SK-N-SH (cell line): Measurements from ENCODE around the gene ZNF444. TPM values are rescaled to one million over a fixed set of nuclear protein-coding genes. Genes with fewer than 3 reads are reported as not detected.
"Not testable (repeated sequence)": the region's sequence is repeated elsewhere in the genome, so short reads cannot be mapped to it uniquely, and the experiment has no call there.

ENCODE experiments used
- CTCF ChIA-PET: fragments of 300-600, 350-600 bp; formaldehyde crosslinking; extraction: SDS; loops from one replicate; lab custom pipeline; 2021; lab: Yijun Ruan, JAX
- POLR2A ChIA-PET: fragments of 350-600 bp; sonication (Branson Sonifier 250); formaldehyde crosslinking; extraction: SDS; loops from one replicate; lab custom pipeline; 2020; ENCODE audit warnings: antibody characterized with exemption, inconsistent platforms; lab: Yijun Ruan, JAX
- DNase-seq: peaks from one replicate; pipeline ENCODE4 v3.0.0; 2012
- H2AFZ ChIP-seq: fragments of 200-600 bp; sonication (generic); 2 replicates; pipeline ENCODE4 v1.8.1; 2016; ENCODE audit warnings: antibody characterized with exemption, mild to moderate bottlenecking, low read depth
- H3F3A ChIP-seq: fragments of 200-600 bp; sonication (generic); replicated peaks from 2 replicates; pipeline ENCODE3; 2016; ENCODE audit warnings: antibody characterized with exemption, mild to moderate bottlenecking; ENCODE audit not compliant: insufficient read depth
- H3K27ac ChIP-seq, 2 experiments: fragments of 200-500 bp in 1 of 2; fragments of 200-600 bp in 1 of 2; sonication (Bioruptor generic) in 1 of 2; sonication (generic), shearing (Covaris generic) in 1 of 2; 2 replicates each; pipeline versions ENCODE4 v1.5.1 to v1.6.1; 2014 to 2016; ENCODE audit warnings: low read depth in 2 of 2, inconsistent platforms in 1 of 2, low read length in 1 of 2, mild to moderate bottlenecking in 1 of 2, mixed read lengths in 1 of 2
- H3K27me3 ChIP-seq: fragments of 200-600 bp; sonication (generic), shearing (Covaris generic); 2 replicates; pipeline ENCODE4 v1.6.1; 2016; ENCODE audit warnings: mixed run types; ENCODE audit not compliant: insufficient read depth
- H3K36me3 ChIP-seq, 2 experiments: fragments of 200-500 bp in 1 of 2; fragments of 200-600 bp in 1 of 2; sonication (Bioruptor generic) in 1 of 2; sonication (generic) in 1 of 2; replicated peaks in 1 of 2; 2 replicates each; pipeline versions ENCODE3 to v1.5.1; 2014 to 2016; ENCODE audit warnings: low read length in 1 of 2, mild to moderate bottlenecking in 1 of 2; ENCODE audit not compliant: insufficient read depth in 2 of 2, control insufficient read depth in 1 of 2
- H3K4me1 ChIP-seq, 2 experiments: fragments of 200-500 bp in 1 of 2; fragments of 200-600 bp in 1 of 2; sonication (Bioruptor generic) in 1 of 2; sonication (generic), shearing (Covaris generic) in 1 of 2; 2 replicates each; pipeline versions ENCODE4 v1.5.1 to v1.6.1; 2014 to 2016; ENCODE audit warnings: low read depth in 1 of 2, low read length in 1 of 2, mixed run types in 1 of 2; ENCODE audit not compliant: insufficient read depth in 2 of 2, control insufficient read depth in 1 of 2
- H3K4me2 ChIP-seq: fragments of 200-600 bp; sonication (generic), shearing (Covaris generic); 2 replicates; pipeline ENCODE4 v1.6.1; 2017; ENCODE audit warnings: mixed run types
- H3K4me3 ChIP-seq, 2 experiments: fragments of 200-500 bp in 1 of 2; fragments of 200-600 bp in 1 of 2; sonication (Bioruptor generic) in 1 of 2; sonication (generic), shearing (Covaris generic) in 1 of 2; 2 replicates each; pipeline versions ENCODE4 v1.5.1 to v1.8.1; 2014 to 2016; ENCODE audit warnings: low read depth in 2 of 2, inconsistent platforms in 1 of 2, low read length in 1 of 2, mild to moderate bottlenecking in 1 of 2, mixed read lengths in 1 of 2, moderate library complexity in 1 of 2
- H3K79me2 ChIP-seq: fragments of 200-600 bp; sonication (generic); 2 replicates; pipeline ENCODE4 v1.8.1; 2017; ENCODE audit warnings: mild to moderate bottlenecking; ENCODE audit not compliant: insufficient read depth
- H3K9ac ChIP-seq: fragments of 200-600 bp; sonication (generic); 2 replicates; pipeline ENCODE4 v1.6.1; 2017; ENCODE audit warnings: mixed run types
- H3K9me2 ChIP-seq: fragments of 200-600 bp; sonication (generic); 2 replicates; pipeline ENCODE4 v1.6.1; 2017; ENCODE audit warnings: mixed run types
- H3K9me3 ChIP-seq: fragments of 200-600 bp; sonication (generic); 2 replicates; pipeline ENCODE4 v1.6.1; 2017; ENCODE audit warnings: mixed run types, mild to moderate bottlenecking, moderate library complexity
- H4K20me1 ChIP-seq: fragments of 200-600 bp; sonication (generic); 2 replicates; pipeline ENCODE4 v1.6.1; 2017; ENCODE audit warnings: mild to moderate bottlenecking, mixed run types; ENCODE audit not compliant: insufficient read depth
- CTCF ChIP-seq: fragments of 200-600 bp; sonication (generic); IDR thresholded peaks from 2 replicates; pipeline ENCODE4 v1.6.1; 2017; ENCODE audit warnings: antibody characterized with exemption, mild to moderate bottlenecking, moderate library complexity
- EP300 ChIP-seq, 2 experiments: IDR thresholded peaks; 2 replicates each; pipeline versions ENCODE4 v1.4.0 to v1.6.1; 2012; ENCODE audit warnings: borderline replicate concordance in 1 of 2, low read depth in 1 of 2, low read length in 1 of 2
- FOXM1 ChIP-seq: IDR thresholded peaks from 2 replicates; pipeline ENCODE4 v1.4.0; 2012; ENCODE audit warnings: low read depth, mild to moderate bottlenecking
- MEF2A ChIP-seq: IDR thresholded peaks from 2 replicates; pipeline ENCODE4 v1.4.0; 2012; ENCODE audit warnings: low read depth, borderline replicate concordance
- MXI1 ChIP-seq: IDR thresholded peaks from 2 replicates; pipeline ENCODE4 v1.6.1; 2012; ENCODE audit warnings: mild to moderate bottlenecking, low read depth, low read length, improper control_type of control experiment
- NFIC ChIP-seq: IDR thresholded peaks from 2 replicates; pipeline ENCODE4 v1.4.0; 2012; ENCODE audit warnings: borderline replicate concordance
- RAD21 ChIP-seq: IDR thresholded peaks from 2 replicates; pipeline ENCODE4 v1.6.1; 2012; ENCODE audit warnings: mild to moderate bottlenecking, low read length
- WGBS: methylation state at CpG from one replicate; pipeline ENCODE4 v1.1.6; 2017; ENCODE audit warnings: low lambda C conversion rate; 5-methylcytosine and 5-hydroxymethylcytosine counted together
- polyA plus RNA-seq, 3 experiments: library from polyadenylated mRNA; depleted of rRNA; stranded (reverse); fragments of >200 nt; gene quantifications; 2 replicates each; pipeline ENCODE4 v1.2.3, GENCODE V29; 2012
- TF ChIP-seq, protein P1 (sequence below): IDR thresholded peaks from 2 replicates; pipeline ENCODE4 v1.4.0; 2012; ENCODE audit warnings: low read depth
- TF ChIP-seq, protein P2 (sequence below): IDR thresholded peaks from 2 replicates; pipeline ENCODE4 v1.6.1; 2012; ENCODE audit warnings: mild to moderate bottlenecking, low read depth, low read length, moderate library complexity
- TF ChIP-seq, protein P3 (sequence below): fragments of 150-350 bp; IDR thresholded peaks from 2 replicates; pipeline ENCODE4 v1.6.1; 2016; ENCODE audit warnings: mild to moderate bottlenecking, low read depth, low read length

ZNF444 gene
- polyA plus RNA-seq, 1 of the 3 experiments (the other 2 are of a cell fraction), result 23.2 TPM

GRCh38 chr19:56148096-56148495 is 7.0 kb downstream of the ZNF444 start:
- ChIA-PET POLR2A (no interaction called here), CTCF (no interaction called here)
- Histone ChIP-seq H3K4me3 (no peak overlapping the region), H3K9me3 (no peaks in the 10 kb centered on the region), H4K20me1 (peaks cover 18% of the 10 kb centered on the region; the same call in 1 of the 2 replicates), H3K27ac (no peak overlapping the region), H3K36me3 (peaks cover 3 to 23% of the 10 kb centered on the region in 2 experiments), H3K9me2 (no peaks in the 10 kb centered on the region), H3K9ac (no peak overlapping the region), H3K4me1 (peaks cover 0 to under 1% of the 10 kb centered on the region in 2 experiments; a peak in 1 of 4 replicates), H3K79me2 (peaks cover 42% of the 10 kb centered on the region; the same call in 1 of the 2 replicates), H3K27me3 (no peaks in the 10 kb centered on the region), H3K4me2 (no peak overlapping the region), H3F3A (no peaks in the 10 kb centered on the region), H2AFZ (no peak overlapping the region)
- WGBS, result 93% methylated on average over 15 of the region's 15 CpGs
- DNase-seq, result no peak
- no peak for TF ChIP-seq RAD21
- TF ChIP-seq, protein P1, sequence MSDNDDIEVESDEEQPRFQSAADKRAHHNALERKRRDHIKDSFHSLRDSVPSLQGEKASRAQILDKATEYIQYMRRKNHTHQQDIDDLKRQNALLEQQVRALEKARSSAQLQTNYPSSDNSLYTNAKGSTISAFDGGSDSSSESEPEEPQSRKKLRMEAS, result no peak
- TF ChIP-seq, protein P2, sequence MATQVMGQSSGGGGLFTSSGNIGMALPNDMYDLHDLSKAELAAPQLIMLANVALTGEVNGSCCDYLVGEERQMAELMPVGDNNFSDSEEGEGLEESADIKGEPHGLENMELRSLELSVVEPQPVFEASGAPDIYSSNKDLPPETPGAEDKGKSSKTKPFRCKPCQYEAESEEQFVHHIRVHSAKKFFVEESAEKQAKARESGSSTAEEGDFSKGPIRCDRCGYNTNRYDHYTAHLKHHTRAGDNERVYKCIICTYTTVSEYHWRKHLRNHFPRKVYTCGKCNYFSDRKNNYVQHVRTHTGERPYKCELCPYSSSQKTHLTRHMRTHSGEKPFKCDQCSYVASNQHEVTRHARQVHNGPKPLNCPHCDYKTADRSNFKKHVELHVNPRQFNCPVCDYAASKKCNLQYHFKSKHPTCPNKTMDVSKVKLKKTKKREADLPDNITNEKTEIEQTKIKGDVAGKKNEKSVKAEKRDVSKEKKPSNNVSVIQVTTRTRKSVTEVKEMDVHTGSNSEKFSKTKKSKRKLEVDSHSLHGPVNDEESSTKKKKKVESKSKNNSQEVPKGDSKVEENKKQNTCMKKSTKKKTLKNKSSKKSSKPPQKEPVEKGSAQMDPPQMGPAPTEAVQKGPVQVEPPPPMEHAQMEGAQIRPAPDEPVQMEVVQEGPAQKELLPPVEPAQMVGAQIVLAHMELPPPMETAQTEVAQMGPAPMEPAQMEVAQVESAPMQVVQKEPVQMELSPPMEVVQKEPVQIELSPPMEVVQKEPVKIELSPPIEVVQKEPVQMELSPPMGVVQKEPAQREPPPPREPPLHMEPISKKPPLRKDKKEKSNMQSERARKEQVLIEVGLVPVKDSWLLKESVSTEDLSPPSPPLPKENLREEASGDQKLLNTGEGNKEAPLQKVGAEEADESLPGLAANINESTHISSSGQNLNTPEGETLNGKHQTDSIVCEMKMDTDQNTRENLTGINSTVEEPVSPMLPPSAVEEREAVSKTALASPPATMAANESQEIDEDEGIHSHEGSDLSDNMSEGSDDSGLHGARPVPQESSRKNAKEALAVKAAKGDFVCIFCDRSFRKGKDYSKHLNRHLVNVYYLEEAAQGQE, result no peak
- TF ChIP-seq, protein P3, sequence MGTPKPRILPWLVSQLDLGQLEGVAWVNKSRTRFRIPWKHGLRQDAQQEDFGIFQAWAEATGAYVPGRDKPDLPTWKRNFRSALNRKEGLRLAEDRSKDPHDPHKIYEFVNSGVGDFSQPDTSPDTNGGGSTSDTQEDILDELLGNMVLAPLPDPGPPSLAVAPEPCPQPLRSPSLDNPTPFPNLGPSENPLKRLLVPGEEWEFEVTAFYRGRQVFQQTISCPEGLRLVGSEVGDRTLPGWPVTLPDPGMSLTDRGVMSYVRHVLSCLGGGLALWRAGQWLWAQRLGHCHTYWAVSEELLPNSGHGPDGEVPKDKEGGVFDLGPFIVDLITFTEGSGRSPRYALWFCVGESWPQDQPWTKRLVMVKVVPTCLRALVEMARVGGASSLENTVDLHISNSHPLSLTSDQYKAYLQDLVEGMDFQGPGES, result no peak
- no peak for TF ChIP-seq MXI1
- no peak for TF ChIP-seq CTCF
- no peak for TF ChIP-seq FOXM1
- TF ChIP-seq NFIC, result no peak
- TF ChIP-seq EP300 (IDR thresholded peaks at IDR 0.05; ENCODE audit: borderline replicate concordance in 1 of 2, low read depth in 1 of 2, low read length in 1 of 2), result no peak
- TF ChIP-seq MEF2A, result no peak

DNA sequence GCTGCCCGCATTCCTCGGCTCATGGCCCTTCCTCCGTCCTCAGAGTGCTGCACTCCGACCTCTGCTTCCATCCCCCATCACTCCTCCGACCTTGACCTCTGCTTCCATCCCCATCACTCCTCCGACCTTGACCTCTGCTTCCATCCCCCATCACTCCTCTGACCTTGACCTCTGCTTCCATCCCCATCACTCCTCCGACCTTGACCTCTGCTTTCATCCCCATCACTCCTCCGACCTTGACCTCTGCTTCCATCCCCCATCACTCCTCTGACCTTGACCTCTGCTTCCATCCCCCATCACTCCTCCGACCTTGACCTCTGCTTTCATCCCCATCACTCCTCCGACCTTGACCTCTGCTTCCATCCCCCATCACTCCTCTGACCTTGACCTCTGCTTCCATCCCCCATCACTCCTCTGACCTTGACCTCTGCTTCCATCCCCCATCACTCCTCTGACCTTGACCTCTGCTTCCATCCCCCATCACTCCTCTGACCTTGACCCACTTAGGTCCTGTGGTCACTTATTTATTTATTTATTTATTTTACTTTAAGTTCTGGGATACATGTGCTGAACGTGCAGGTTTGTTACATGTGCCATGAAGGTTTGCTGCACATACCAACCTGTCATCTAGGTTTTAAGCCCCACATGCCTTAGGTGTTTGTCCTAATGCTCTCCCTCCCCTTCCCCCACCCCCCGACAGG is 8.0 kb downstream of the ZNF444 start:
- H2AFZ ChIP-seq, H3K4me3 ChIP-seq, POLR2A ChIA-PET, H3K9ac ChIP-seq, H3K4me1 ChIP-seq, H3K27ac ChIP-seq, H3K27me3 ChIP-seq, H3K4me2 ChIP-seq, CTCF ChIA-PET, H3K9me2 ChIP-seq, H3K9me3 ChIP-seq, DNase-seq, H3F3A ChIP-seq: not testable (repeated sequence)
- Histone ChIP-seq H3K36me3 (peaks cover 3 to 28% of the 10 kb centered on the region in 2 experiments), H4K20me1 (peaks cover 22% of the 10 kb centered on the region; the same call in 1 of the 2 replicates), H3K79me2 (peaks cover 36% of the 10 kb centered on the region; the same call in 1 of the 2 replicates)
- WGBS, result 92% methylated on average over 12 of the region's 12 CpGs
